Measurements from ENCODE around the gene TMCO5A.

GRCh38 chr15:37893309-37893708 is 41.1 kb upstream of the TMCO5A start:
- TF ChIP-seq CTCF (IDR thresholded peaks at IDR 0.05; ENCODE audit: low read length) (no peak), EZH2 (optimal IDR thresholded peaks at IDR 0.05; ENCODE audit: low read depth, low read length) (no peak), EZH2phosphoT487 (IDR thresholded peaks at IDR 0.05; ENCODE audit: low read length) (no peak)

Measured in MM.1S (cell line).